IMR-90 (cell line): ENCODE data around the gene SLC8A1. TPM values are rescaled to one million over a fixed set of nuclear protein-coding genes. Genes with fewer than 3 reads are reported as not detected.

ENCODE experiments used
- ATAC-seq: fragments of 200-7000 bp; cut with Tn5 transposase; 2 replicates; pipeline ENCODE4 v1.9.1; 2020; ENCODE audit warnings: low read depth, mild to moderate bottlenecking, moderate library complexity
- BruUV-seq: library from RNA; stranded (reverse); fragments of 400-500 nt; replicated peaks from 2 replicates; lab custom pipeline; 2021; lab: Mats Ljungman, UMichigan
- CTCF ChIA-PET: fragments of 300-600 bp; formaldehyde crosslinking; extraction: SDS; loops from one replicate; lab custom pipeline; 2021; ENCODE audit warnings: antibody characterized with exemption; lab: Yijun Ruan, JAX
- POLR2A ChIA-PET: fragments of 300-600 bp; sonication (Branson Sonifier 250); formaldehyde crosslinking; loops from one replicate; lab custom pipeline; 2022; ENCODE audit warnings: antibody characterized with exemption; ENCODE audit not compliant: unreplicated experiment; lab: Charles Lee
- DNase-seq: peaks from one replicate; pipeline ENCODE4 v3.0.0; 2013
- H2AFZ ChIP-seq: replicated peaks from 2 replicates; pipeline ENCODE3; 2013; ENCODE audit warnings: low read length, mild to moderate bottlenecking; ENCODE audit not compliant: poor library complexity
- H2AK5ac ChIP-seq: 2 replicates; pipeline ENCODE4 v1.6.1; 2013; ENCODE audit warnings: low read depth, low read length, inconsistent platforms
- H2AK9ac ChIP-seq: replicated peaks from 2 replicates; pipeline ENCODE3; 2013; ENCODE audit warnings: mild to moderate bottlenecking, low read depth, low read length, moderate library complexity; ENCODE audit not compliant: poor library complexity
- H2BK120ac ChIP-seq: 2 replicates; pipeline ENCODE4 v1.6.1; 2013; ENCODE audit warnings: low read depth, low read length, inconsistent platforms
- H2BK15ac ChIP-seq: 3 replicates; pipeline ENCODE4 v1.6.1; 2013; ENCODE audit warnings: low read depth, low read length, inconsistent platforms
- H2BK20ac ChIP-seq: 2 replicates; pipeline ENCODE4 v1.6.1; 2013; ENCODE audit warnings: low read depth, mild to moderate bottlenecking, inconsistent platforms, low read length, moderate library complexity
- H2BK5ac ChIP-seq: 2 replicates; pipeline ENCODE4 v1.6.1; 2013; ENCODE audit warnings: mild to moderate bottlenecking, low read depth, low read length, inconsistent platforms; ENCODE audit not compliant: poor library complexity, severe bottlenecking
- H3K14ac ChIP-seq: replicated peaks from 2 replicates; pipeline ENCODE4 v1.6.1; 2013; ENCODE audit warnings: low read depth, low read length, inconsistent platforms
- H3K18ac ChIP-seq: 2 replicates; pipeline ENCODE4 v1.6.1; 2013; ENCODE audit warnings: low read depth, low read length, control low read depth
- H3K23ac ChIP-seq: 2 replicates; pipeline ENCODE4 v1.6.1; 2013; ENCODE audit warnings: low read depth, low read length, inconsistent platforms
- H3K27ac ChIP-seq: 2 replicates; pipeline ENCODE4 v1.5.1; 2013; ENCODE audit warnings: mild to moderate bottlenecking, control low read depth, low read length; ENCODE audit not compliant: insufficient read depth
- H3K27me3 ChIP-seq: 2 replicates; pipeline ENCODE4 v1.6.1; 2013; ENCODE audit warnings: low read length; ENCODE audit not compliant: control insufficient read depth, insufficient read depth
- H3K36me3 ChIP-seq: 2 replicates; pipeline ENCODE4 v1.6.1; 2013; ENCODE audit warnings: low read length, mixed read lengths; ENCODE audit not compliant: control insufficient read depth, insufficient read depth
- H3K4ac ChIP-seq: 2 replicates; pipeline ENCODE4 v1.6.1; 2013; ENCODE audit warnings: low read depth, low read length, inconsistent platforms
- H3K4me1 ChIP-seq: 2 replicates; pipeline ENCODE4 v1.6.1; 2013; ENCODE audit warnings: low read length, mixed read lengths; ENCODE audit not compliant: control insufficient read depth, insufficient read depth
- H3K4me2 ChIP-seq: 2 replicates; pipeline ENCODE4 v1.6.1; 2013; ENCODE audit warnings: low read depth, mild to moderate bottlenecking, control low read depth, low read length, moderate library complexity
- H3K4me3 ChIP-seq: 2 replicates; pipeline ENCODE4 v1.5.1; 2013; ENCODE audit warnings: low read depth, mild to moderate bottlenecking, control low read depth, low read length, moderate library complexity; ENCODE audit not compliant: insufficient read depth
- H3K56ac ChIP-seq: 2 replicates; pipeline ENCODE4 v1.6.1; 2013; ENCODE audit warnings: low read length, inconsistent platforms; ENCODE audit not compliant: insufficient read depth; ENCODE audit errors: extremely low read depth
- H3K79me1 ChIP-seq, 2 experiments: 2 replicates each; pipeline ENCODE4 v1.6.1; 2013; ENCODE audit warnings: low read length in 2 of 2, inconsistent platforms in 1 of 2, low read depth in 1 of 2
- H3K9ac ChIP-seq: 2 replicates; pipeline ENCODE4 v1.6.1; 2013; ENCODE audit warnings: low read depth, low read length, control low read depth
- H3K9me1 ChIP-seq: 2 replicates; pipeline ENCODE4 v1.6.1; 2013; ENCODE audit warnings: low read length, inconsistent platforms; ENCODE audit not compliant: insufficient read depth
- H3K9me3 ChIP-seq: 2 replicates; pipeline ENCODE4 v1.6.1; 2013; ENCODE audit warnings: low read length; ENCODE audit not compliant: control insufficient read depth, insufficient read depth
- H4K20me1 ChIP-seq: 2 replicates; pipeline ENCODE4 v1.6.1; 2013; ENCODE audit warnings: low read length, inconsistent platforms; ENCODE audit not compliant: insufficient read depth
- H4K5ac ChIP-seq: 2 replicates; pipeline ENCODE4 v1.6.1; 2013; ENCODE audit warnings: mild to moderate bottlenecking, low read depth, low read length, control low read depth
- H4K8ac ChIP-seq, 2 experiments: 2 replicates each; pipeline ENCODE4 v1.6.1; 2013; ENCODE audit warnings: low read depth in 2 of 2, low read length in 2 of 2, control low read depth in 1 of 2, inconsistent platforms in 1 of 2
- H4K91ac ChIP-seq: 2 replicates; pipeline ENCODE4 v1.6.1; 2013; ENCODE audit warnings: low read depth, low read length, inconsistent platforms; ENCODE audit not compliant: insufficient read depth
- BHLHE40 ChIP-seq: fragments of 150-350 bp; IDR thresholded peaks from 2 replicates; pipeline ENCODE4 v1.6.1; 2016; ENCODE audit warnings: mild to moderate bottlenecking, low read depth, low read length
- CEBPB ChIP-seq: IDR thresholded peaks from 2 replicates; pipeline ENCODE4 v1.6.1; 2012; ENCODE audit warnings: low read depth, low read length, improper control_type of control experiment
- CHD1 ChIP-seq: IDR thresholded peaks from 2 replicates; pipeline ENCODE4 v1.6.1; 2012; ENCODE audit warnings: low read depth, low read length, improper control_type of control experiment
- FOS ChIP-seq: fragments of 150-350 bp; IDR thresholded peaks from 2 replicates; pipeline ENCODE4 v1.6.1; 2016; ENCODE audit warnings: low read depth, low read length
- MAZ ChIP-seq: IDR thresholded peaks from 2 replicates; pipeline ENCODE4 v1.6.1; 2012; ENCODE audit warnings: low read depth, mild to moderate bottlenecking, low read length, improper control_type of control experiment, moderate library complexity, borderline replicate concordance
- MXI1 ChIP-seq: IDR thresholded peaks from 2 replicates; pipeline ENCODE4 v1.6.1; 2012; ENCODE audit warnings: low read depth, mild to moderate bottlenecking, low read length, moderate library complexity, borderline replicate concordance
- NFE2L2 ChIP-seq: fragments of 150-350 bp; IDR thresholded peaks from 2 replicates; pipeline ENCODE4 v1.6.1; 2016; ENCODE audit warnings: low read depth, mild to moderate bottlenecking, low read length
- POLR2A ChIP-seq: IDR thresholded peaks from 2 replicates; pipeline ENCODE4 v1.6.1; 2012; ENCODE audit warnings: mild to moderate bottlenecking, low read depth, low read length
- RAD21 ChIP-seq: IDR thresholded peaks from 2 replicates; pipeline ENCODE4 v1.6.1; 2012; ENCODE audit warnings: low read length, improper control_type of control experiment
- RCOR1 ChIP-seq: IDR thresholded peaks from 2 replicates; pipeline ENCODE4 v1.6.1; 2012; ENCODE audit warnings: mild to moderate bottlenecking, low read length, improper control_type of control experiment; ENCODE audit not compliant: insufficient replicate concordance
- SMC3 ChIP-seq: fragments of 150-350 bp; IDR thresholded peaks from 2 replicates; pipeline ENCODE4 v1.6.1; 2016; ENCODE audit warnings: low read depth, mild to moderate bottlenecking, antibody characterized with exemption, low read length, moderate library complexity
- USF2 ChIP-seq: fragments of 150-350 bp; IDR thresholded peaks from 2 replicates; pipeline ENCODE4 v1.6.1; 2017; ENCODE audit warnings: mild to moderate bottlenecking, antibody characterized with exemption, low read length, low read depth
- WGBS, 2 experiments: methylation state at CpG; one replicate each; pipeline versions ENCODE4 v1.1.5 to v1.1.7; 2013; ENCODE audit warnings: missing lambda C conversion rate in 2 of 2; ENCODE audit not compliant: insufficient read length in 1 of 2; ENCODE audit errors: extremely low coverage in 2 of 2; 5-methylcytosine and 5-hydroxymethylcytosine counted together
- dilution Hi-C: fragments of 300-500 bp; cut with HindIII; formaldehyde crosslinking; loops from one replicate; pipeline ENCODE4 v1.14.3; 2018; ENCODE audit warnings: low sequenced_read_pairs; ENCODE audit not compliant: unreplicated experiment
- in situ Hi-C: fragments of 300-500 bp; cut with MboI; formaldehyde crosslinking; loops from 3 replicates; pipeline ENCODE4 v1.14.3; 2019; ENCODE audit warnings: low sequenced_read_pairs, inconsistent platforms, mixed read lengths
- intact Hi-C: fragments of 100-400 bp; cut with micrococcal nuclease; formaldehyde crosslinking; loops from 2 replicates; pipeline ENCODE4 v1.10.0; 2022
- polyA plus RNA-seq, 3 experiments: library from polyadenylated mRNA; depleted of rRNA; stranded (reverse); fragments of >200 nt; gene quantifications; 2 replicates each; pipeline ENCODE4 v1.2.3, GENCODE V29; 2012; ENCODE audit warnings: low replicate concordance in 1 of 3
- total RNA-seq: library from RNA; depleted of rRNA; stranded (reverse); fragments of >200 nt; gene quantifications from 2 replicates; pipeline ENCODE4 v1.2.3, GENCODE V29; 2012

SLC8A1 gene
- total and polyA plus RNA-seq, 2 of the 4 experiments (the other 2 are of a cell fraction), result 7.7 to 57.0 TPM

- Histone ChIP-seq H4K91ac (peak overlapping the region; percentile 56; the same call in 1 of the 2 replicates), H2BK20ac (peak overlapping the region; percentile 36; the same call in 1 of the 2 replicates), H4K20me1 (no peaks in the 10 kb centered on the region), H3K18ac (no peak overlapping the region), H3K4me2 (no peak overlapping the region), H3K14ac (no peak overlapping the region; the same call in 1 of the 2 replicates), H3K27ac (no peak overlapping the region), H2AK9ac (no peak overlapping the region), H3K9me3 (no peaks in the 10 kb centered on the region), H3K4ac (peak overlapping the region; percentile 73), H3K36me3 (no peaks in the 10 kb centered on the region), H3K56ac (no peak overlapping the region), H2AK5ac (0 out of 2 replicates have a peak overlapping the region, but pooled peaks have one; percentile 44), H3K9me1 (peaks cover 11% of the 10 kb centered on the region; the same call in 1 of the 2 replicates), H3K4me3 (no peak overlapping the region), H3K9ac (no peak overlapping the region), H4K5ac (no peak overlapping the region), H2BK5ac (no peak overlapping the region), H2BK120ac (no peak overlapping the region; the same call in 1 of the 2 replicates), H3K23ac (0 out of 2 replicates have a peak overlapping the region, but pooled peaks have one; percentile 38), H3K79me1 (peaks cover 21 to 25% of the 10 kb centered on the region in 2 experiments), H3K4me1 (peaks cover 6% of the 10 kb centered on the region), H4K8ac (no peak overlapping the region), H2AFZ (no peak overlapping the region), H2BK15ac (0 out of 3 replicates have a peak overlapping the region, but pooled peaks have one; percentile 59), H3K27me3 (no peaks in the 10 kb centered on the region)
- in situ Hi-C loops (no loop called here), intact Hi-C loops (no loop called here), dilution Hi-C loops (no loop called here)
- POLR2A ChIA-PET, result no interaction called here
- ATAC-seq, result no peak
- no TSS peak for BruUV-seq
- CTCF ChIA-PET, result no interaction called here
- WGBS, 2 experiments, result no CpG with 5 or more reads among the region's 2 CpGs
- TF ChIP-seq RCOR1 (no peak), BHLHE40 (no peak), SMC3 (no peak), MXI1 (no peak), FOS (no peak), NFE2L2 (no peak), MAZ (no peak), CEBPB (no peak), CHD1 (no peak), USF2 (no peak), POLR2A (no peak), RAD21 (no peak)
- DNase-seq, result no peak
These were observed 181.5 kb downstream of the SLC8A1 start for GRCh38 chr2:40270372-40270771.
